Neural progenitor cell (in vitro differentiated cells): ENCODE measurements around the gene SH3TC1. TPM values are rescaled to one million over a fixed set of nuclear protein-coding genes. Genes with fewer than 3 reads are reported as not detected.

ENCODE experiments used
- DNase-seq: peaks from one replicate; pipeline ENCODE4 v3.0.0-alpha.2; 2016; ENCODE audit warnings: low spot score
- H2AFZ ChIP-seq: fragments of 200-600 bp; sonication (generic); replicated peaks from 2 replicates; pipeline ENCODE4 v1.6.1; 2016; ENCODE audit warnings: antibody characterized with exemption
- H3F3A ChIP-seq: fragments of 200-600 bp; sonication (generic); 2 replicates; pipeline ENCODE4 v1.6.1; 2016; ENCODE audit warnings: antibody characterized with exemption, low read depth
- H3K27ac ChIP-seq: fragments of 200-600 bp; sonication (generic); 2 replicates; pipeline ENCODE4 v1.5.1; 2016; ENCODE audit warnings: mild to moderate bottlenecking
- H3K27me3 ChIP-seq: fragments of 200-600 bp; sonication (generic); 2 replicates; pipeline ENCODE4 v1.6.1; 2016; ENCODE audit warnings: mild to moderate bottlenecking, moderate library complexity
- H3K36me3 ChIP-seq: fragments of 200-600 bp; sonication (generic); 2 replicates; pipeline ENCODE4 v1.5.1; 2016
- H3K4me1 ChIP-seq: fragments of 200-600 bp; sonication (generic); 2 replicates; pipeline ENCODE4 v1.6.1; 2016; ENCODE audit warnings: mixed run types
- H3K4me2 ChIP-seq: fragments of 200-600 bp; sonication (generic); 2 replicates; pipeline ENCODE4 v1.6.1; 2016
- H3K4me3 ChIP-seq: fragments of 200-600 bp; sonication (generic); 2 replicates; pipeline ENCODE4 v1.5.1; 2016
- H3K79me2 ChIP-seq: fragments of 200-600 bp; sonication (generic); 2 replicates; pipeline ENCODE4 v1.6.1; 2016; ENCODE audit warnings: low read depth
- H3K9ac ChIP-seq: fragments of 200-600 bp; sonication (generic); 2 replicates; pipeline ENCODE4 v1.6.1; 2016
- H3K9me3 ChIP-seq: fragments of 200-600 bp; sonication (generic); 2 replicates; pipeline ENCODE4 v1.5.1; 2016; ENCODE audit warnings: low read depth
- H4K20me1 ChIP-seq: fragments of 200-600 bp; sonication (generic); 2 replicates; pipeline ENCODE4 v1.6.1; 2016; ENCODE audit warnings: low read depth
- H3K27ac Mint-ChIP-seq: 3 replicates; pipeline ENCODE4 v1.8.0; 2021; ENCODE audit warnings: mixed read lengths
- H3K27me3 Mint-ChIP-seq: 2 replicates; pipeline ENCODE4 v1.8.0; 2022; ENCODE audit warnings: low read depth, mild to moderate bottlenecking, inconsistent platforms, moderate library complexity, mixed read lengths; ENCODE audit not compliant: insufficient read depth
- H3K36me3 Mint-ChIP-seq: 3 replicates; pipeline ENCODE4 v1.8.0; 2021; ENCODE audit warnings: mixed read lengths
- H3K4me1 Mint-ChIP-seq: 3 replicates; pipeline ENCODE4 v1.8.0; 2021; ENCODE audit warnings: mixed read lengths
- H3K4me3 Mint-ChIP-seq: 3 replicates; pipeline ENCODE4 v1.8.0; 2021; ENCODE audit warnings: mild to moderate bottlenecking, moderate library complexity, mixed read lengths
- H3K9me3 Mint-ChIP-seq: 3 replicates; pipeline ENCODE4 v1.8.0; 2020; ENCODE audit warnings: mixed read lengths
- EZH2 ChIP-seq: fragments of 200-600 bp; sonication (generic); IDR thresholded peaks from 2 replicates; pipeline ENCODE4 v1.6.1; 2017; ENCODE audit warnings: antibody characterized with exemption, mild to moderate bottlenecking, moderate library complexity
- EZH2phosphoT487 ChIP-seq: fragments of 200-600 bp; sonication (generic); IDR thresholded peaks from 2 replicates; pipeline ENCODE4 v1.6.1; 2017; ENCODE audit warnings: antibody characterized with exemption
- total RNA-seq: library from RNA; depleted of rRNA; stranded (reverse); fragments of >200 nt; gene quantifications from 2 replicates; pipeline ENCODE4 v1.2.3, GENCODE V29; 2015; ENCODE audit warnings: low replicate concordance
- TF ChIP-seq, protein P1 (sequence below): fragments of 200-600 bp; sonication (generic); IDR thresholded peaks from 2 replicates; pipeline ENCODE4 v1.5.1; 2017; ENCODE audit warnings: antibody characterized with exemption, mild to moderate bottlenecking

SH3TC1 gene
- total RNA-seq, 1 donor from 2014 or later = 0.22 TPM

DNA sequence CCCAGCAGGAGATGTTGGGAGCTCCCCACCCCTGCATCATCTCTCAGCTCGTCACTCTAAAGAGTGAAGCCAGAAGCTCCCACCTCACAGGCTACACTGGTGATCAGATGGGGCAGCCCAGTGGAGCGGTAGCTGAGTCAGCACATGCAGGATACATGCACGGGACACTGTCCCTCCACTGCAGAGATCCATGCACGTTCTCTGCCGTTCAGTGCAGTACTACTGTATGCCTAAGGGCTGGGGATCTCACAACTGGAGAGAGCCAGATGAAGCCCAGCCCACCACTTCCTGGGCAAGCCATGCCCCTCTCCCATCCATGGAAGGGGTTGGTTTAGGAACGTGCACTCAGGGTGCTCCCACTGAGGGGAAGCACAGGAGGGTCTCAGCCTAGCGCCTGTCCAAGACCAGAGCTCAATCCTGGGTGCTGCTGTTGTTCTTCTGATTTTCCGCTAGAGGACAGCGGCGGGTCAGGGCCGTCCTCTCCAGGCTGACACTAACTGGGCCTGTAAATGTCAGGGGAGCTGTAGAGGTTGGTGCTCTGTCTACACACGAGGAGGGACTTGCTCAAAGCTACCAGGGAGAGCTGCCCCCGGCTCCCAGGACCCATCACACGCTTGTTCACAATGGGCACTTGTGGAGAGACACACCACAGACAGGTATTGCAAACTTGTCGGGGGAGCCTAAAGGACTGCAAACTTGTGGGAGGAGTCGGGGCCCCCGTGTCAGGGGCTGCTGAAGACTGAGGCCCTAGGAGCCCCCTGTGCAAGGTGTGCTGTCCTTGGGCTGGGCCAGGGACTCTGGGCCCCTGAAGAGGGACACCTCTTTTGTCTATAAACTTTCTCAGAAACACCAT lies 22.3 kb upstream of the SH3TC1 start:
- Mint-ChIP-seq H3K36me3 (no peaks in the 10 kb centered on the region), H3K27ac (no peak overlapping the region), H3K4me3 (no peak overlapping the region), H3K27me3 (peaks cover 5% of the 10 kb centered on the region), H3K4me1 (peaks cover 7% of the 10 kb centered on the region), H3K9me3 (peaks cover 3% of the 10 kb centered on the region)
- Histone ChIP-seq H3K36me3 (no peaks in the 10 kb centered on the region), H4K20me1 (no peaks in the 10 kb centered on the region), H3K79me2 (no peaks in the 10 kb centered on the region), H3K27me3 (no peaks in the 10 kb centered on the region), H3K9ac (no peak overlapping the region), H3K9me3 (no peaks in the 10 kb centered on the region), H3K4me1 (no peaks in the 10 kb centered on the region), H3F3A (peaks cover 8% of the 10 kb centered on the region), H3K4me3 (no peak overlapping the region), H2AFZ (no peak overlapping the region), H3K4me2 (no peak overlapping the region), H3K27ac (no peak overlapping the region)
- TF ChIP-seq EZH2 = no peak
- TF ChIP-seq, protein P1, sequence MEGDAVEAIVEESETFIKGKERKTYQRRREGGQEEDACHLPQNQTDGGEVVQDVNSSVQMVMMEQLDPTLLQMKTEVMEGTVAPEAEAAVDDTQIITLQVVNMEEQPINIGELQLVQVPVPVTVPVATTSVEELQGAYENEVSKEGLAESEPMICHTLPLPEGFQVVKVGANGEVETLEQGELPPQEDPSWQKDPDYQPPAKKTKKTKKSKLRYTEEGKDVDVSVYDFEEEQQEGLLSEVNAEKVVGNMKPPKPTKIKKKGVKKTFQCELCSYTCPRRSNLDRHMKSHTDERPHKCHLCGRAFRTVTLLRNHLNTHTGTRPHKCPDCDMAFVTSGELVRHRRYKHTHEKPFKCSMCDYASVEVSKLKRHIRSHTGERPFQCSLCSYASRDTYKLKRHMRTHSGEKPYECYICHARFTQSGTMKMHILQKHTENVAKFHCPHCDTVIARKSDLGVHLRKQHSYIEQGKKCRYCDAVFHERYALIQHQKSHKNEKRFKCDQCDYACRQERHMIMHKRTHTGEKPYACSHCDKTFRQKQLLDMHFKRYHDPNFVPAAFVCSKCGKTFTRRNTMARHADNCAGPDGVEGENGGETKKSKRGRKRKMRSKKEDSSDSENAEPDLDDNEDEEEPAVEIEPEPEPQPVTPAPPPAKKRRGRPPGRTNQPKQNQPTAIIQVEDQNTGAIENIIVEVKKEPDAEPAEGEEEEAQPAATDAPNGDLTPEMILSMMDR = peak; percentile 76
- TF ChIP-seq EZH2phosphoT487 = no peak
- peak; percentile 74 for DNase-seq

DNA sequence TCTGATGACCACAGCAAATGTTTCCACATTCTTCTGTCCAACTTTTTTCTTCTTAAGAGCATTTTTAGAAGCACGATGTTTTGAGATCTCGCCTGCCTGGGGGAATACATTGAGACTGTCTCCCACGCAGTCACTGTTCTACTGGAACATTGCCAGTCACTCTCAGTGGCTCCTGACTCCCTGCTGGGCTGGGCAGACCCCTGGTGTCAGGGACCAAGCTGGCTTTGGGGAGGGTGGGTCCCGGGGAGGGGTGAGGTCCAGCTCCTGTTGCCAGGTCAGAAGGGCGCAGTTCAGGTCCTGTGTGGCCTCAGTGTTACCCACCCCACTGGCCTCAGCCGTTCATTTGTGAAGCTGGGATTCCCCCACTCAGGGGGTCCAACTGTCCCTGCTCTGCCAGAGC lies 21.5 kb upstream of the SH3TC1 start:
- peaks cover 5% of the 10 kb centered on the region for H3K27me3 Mint-ChIP-seq
- H3K27ac Mint-ChIP-seq = no peak overlapping the region
- peaks cover 3% of the 10 kb centered on the region for H3K9me3 Mint-ChIP-seq
- Histone ChIP-seq H3K27ac (no peak overlapping the region), H3K4me2 (no peak overlapping the region), H3K4me3 (no peak overlapping the region), H3K9ac (no peak overlapping the region), H3K36me3 (no peaks in the 10 kb centered on the region), H4K20me1 (no peaks in the 10 kb centered on the region), H2AFZ (no peak overlapping the region), H3K27me3 (no peaks in the 10 kb centered on the region), H3F3A (peaks cover 8% of the 10 kb centered on the region), H3K9me3 (no peaks in the 10 kb centered on the region), H3K79me2 (no peaks in the 10 kb centered on the region), H3K4me1 (no peaks in the 10 kb centered on the region)
- DNase-seq = no peak
- TF ChIP-seq EZH2 = no peak
- TF ChIP-seq, protein P1 = no peak
- no peak overlapping the region for H3K4me3 Mint-ChIP-seq
- no peaks in the 10 kb centered on the region for H3K36me3 Mint-ChIP-seq
- H3K4me1 Mint-ChIP-seq = peaks cover 7% of the 10 kb centered on the region

GRCh38 chr4:8177956-8178355 lies 21.1 kb upstream of the SH3TC1 start:
- Histone ChIP-seq H3K27ac (no peak overlapping the region), H3K4me3 (no peak overlapping the region), H3K9me3 (no peaks in the 10 kb centered on the region), H3K36me3 (no peaks in the 10 kb centered on the region), H3K4me2 (no peak overlapping the region), H4K20me1 (no peaks in the 10 kb centered on the region), H3K9ac (no peak overlapping the region), H3F3A (peaks cover 8% of the 10 kb centered on the region), H2AFZ (no peak overlapping the region), H3K4me1 (no peaks in the 10 kb centered on the region), H3K27me3 (no peaks in the 10 kb centered on the region), H3K79me2 (no peaks in the 10 kb centered on the region)
- H3K36me3 Mint-ChIP-seq = no peaks in the 10 kb centered on the region
- peaks cover 3% of the 10 kb centered on the region for H3K9me3 Mint-ChIP-seq
- TF ChIP-seq, protein P1 = no peak
- no peak for TF ChIP-seq EZH2phosphoT487
- no peak for TF ChIP-seq EZH2
- H3K27ac Mint-ChIP-seq = no peak overlapping the region
- H3K27me3 Mint-ChIP-seq = peaks cover 5% of the 10 kb centered on the region
- DNase-seq = no peak
- H3K4me3 Mint-ChIP-seq = no peak overlapping the region
- H3K4me1 Mint-ChIP-seq = peaks cover 7% of the 10 kb centered on the region
